Measurements from ENCODE around the gene FLT3. TPM values are rescaled to one million over a fixed set of nuclear protein-coding genes. Genes with fewer than 3 reads are reported as not detected.

The FLT3 gene
- total RNA-seq, 1 donor from 2014 or later: 0.91 TPM

DNA sequence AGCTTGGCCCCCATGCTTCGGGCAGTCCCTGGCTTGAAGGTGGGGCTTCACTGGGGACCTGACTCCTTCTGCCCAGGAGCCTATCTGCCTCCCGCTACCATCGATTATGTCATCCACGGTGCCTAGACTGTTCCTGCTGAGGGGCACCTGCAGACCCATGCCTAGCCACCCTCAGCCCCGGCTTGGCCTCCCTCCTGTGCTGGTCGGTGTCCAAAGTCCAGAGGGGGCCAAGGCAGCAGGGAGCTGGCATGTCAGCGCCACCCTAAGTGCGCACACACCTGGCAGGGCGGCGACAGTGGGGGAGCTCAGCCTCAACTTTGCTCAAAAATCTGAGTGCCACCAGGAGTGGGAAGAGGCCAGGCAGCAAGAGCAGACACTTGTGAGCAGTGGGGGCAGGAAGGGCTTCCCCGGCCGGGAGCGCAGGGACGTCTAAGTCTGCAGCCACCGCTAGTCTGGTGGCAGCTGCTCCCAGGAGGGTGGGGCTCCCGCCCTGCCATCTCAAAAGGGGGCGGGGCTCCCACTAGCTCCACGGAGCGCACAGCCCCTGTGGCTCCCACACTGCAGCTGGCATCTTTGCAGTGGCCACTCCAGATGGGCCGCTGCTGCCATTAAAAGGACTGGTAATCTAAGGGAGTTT is 98.4 kb downstream of the FLT3 start:
- DNase-seq (ENCODE audit: low spot score): no peak

DNA sequence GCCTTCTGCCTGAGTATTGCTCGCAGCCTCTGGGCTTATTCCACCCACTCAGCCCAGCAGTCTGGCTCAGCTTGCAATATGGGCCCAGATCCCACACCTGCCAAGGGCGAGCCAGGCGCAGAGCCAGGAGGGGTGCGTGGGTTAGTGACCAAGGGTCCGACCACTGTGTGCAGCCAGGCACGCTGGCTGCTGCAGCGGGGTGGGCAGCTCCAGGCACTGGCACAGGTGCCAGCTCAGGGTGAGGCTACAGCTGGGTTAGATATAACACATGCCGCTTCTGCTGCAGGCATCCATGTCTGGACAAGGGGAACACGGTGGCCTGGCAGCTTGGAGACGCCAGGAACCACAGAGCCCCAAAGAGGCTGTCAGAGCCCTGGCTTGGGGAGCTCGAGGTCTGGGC is 99.3 kb downstream of the FLT3 start:
- DNase-seq (ENCODE audit: low spot score): no peak

DNA sequence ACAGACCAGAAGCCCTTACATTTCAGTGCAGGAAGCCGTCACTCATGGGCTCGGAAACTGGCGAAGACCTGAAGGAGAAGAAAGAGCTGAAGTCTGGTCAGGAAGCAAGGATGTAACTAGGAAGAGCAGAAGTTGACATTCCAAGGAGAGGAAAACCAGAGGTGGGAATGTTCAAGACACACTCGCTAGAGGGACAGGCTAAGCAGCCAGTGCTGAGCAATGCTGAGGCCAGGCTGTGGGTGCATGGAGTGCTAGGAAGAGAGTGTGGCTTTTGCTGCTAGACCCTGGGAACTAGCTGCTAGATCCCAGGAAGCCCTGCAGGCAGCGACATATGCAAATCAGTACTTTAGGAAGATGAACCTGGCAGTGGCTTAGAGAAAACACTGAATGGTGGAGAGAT is 99.8 kb downstream of the FLT3 start:
- no peak for DNase-seq (ENCODE audit: low spot score)

DNA sequence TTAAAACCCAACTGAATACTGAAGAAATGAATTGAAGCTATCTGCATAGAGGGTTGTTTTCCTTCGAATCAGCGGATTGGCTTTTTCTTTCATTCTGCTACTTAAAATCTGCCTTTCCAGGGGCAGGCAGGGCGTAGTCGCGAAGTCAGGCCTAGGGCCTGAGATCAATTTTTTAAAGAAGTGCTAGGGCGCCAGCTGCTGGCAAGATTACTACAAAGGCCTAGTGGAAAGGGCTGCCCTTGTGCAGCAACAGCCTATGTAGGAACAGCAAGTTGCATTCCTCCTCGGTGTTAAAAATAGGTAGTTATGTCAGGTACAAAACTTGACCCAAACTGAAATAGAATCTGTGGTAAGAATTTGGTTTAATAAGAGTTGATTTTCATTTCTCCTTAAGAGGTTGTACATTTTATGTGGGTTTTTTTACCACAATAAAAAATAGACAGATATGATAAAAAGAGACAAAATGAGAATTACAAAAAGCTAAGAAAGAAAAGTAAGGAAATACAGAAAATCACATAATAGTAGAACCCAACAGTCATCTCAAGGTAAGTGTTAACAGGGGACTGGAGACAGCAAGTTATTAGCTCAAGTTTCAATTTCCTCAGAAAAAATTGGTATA is 102.4 kb downstream of the FLT3 start:
- DNase-seq (ENCODE audit: low spot score): no peak

DNA sequence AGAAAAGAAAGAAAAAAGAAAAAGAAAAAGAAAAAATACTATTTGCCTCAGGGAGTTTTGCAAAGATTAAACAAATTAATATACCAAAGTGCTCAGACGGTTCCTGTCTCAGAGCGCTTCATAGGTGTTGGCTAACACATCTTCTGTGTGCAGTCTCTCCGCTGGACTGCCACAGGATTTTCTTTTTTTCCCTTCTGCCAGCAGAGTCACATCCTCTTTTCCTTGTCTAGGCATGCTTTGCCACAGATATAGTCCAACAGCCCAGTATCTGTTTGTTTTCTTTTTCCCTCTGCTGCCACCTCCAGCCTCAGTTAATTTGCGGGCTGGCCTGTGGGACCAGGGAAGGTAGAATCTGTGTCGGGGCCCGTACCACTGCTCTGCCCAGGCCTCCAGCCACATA is 108.5 kb downstream of the FLT3 start:
- no peak for DNase-seq (ENCODE audit: low spot score)

DNA sequence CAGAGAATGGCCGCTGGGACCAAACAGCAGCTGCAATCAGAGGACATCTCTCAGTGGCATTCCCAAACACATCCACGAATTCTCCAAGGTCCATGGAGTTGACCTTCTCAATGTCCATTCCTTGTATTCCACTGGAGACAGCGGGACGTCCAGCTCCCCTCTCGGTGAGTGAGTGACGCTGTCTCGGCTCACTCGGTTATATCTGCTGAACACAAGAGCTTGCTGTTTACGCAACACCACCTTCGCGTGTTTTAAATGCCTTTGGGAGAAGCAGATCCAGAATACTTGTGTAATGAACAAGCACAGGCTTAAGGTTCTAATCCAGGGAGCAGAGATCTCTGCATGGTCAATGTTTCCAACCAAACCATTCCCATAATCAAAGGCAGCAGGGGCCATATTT is 111.9 kb downstream of the FLT3 start, which contains the start of gene URAD:
URAD (minus strand) TSS at position 174 of the 400 bp plus-strand sequence; CDS start at position 118, 56 bp downstream.
- DNase-seq (ENCODE audit: low spot score): no peak

DNA sequence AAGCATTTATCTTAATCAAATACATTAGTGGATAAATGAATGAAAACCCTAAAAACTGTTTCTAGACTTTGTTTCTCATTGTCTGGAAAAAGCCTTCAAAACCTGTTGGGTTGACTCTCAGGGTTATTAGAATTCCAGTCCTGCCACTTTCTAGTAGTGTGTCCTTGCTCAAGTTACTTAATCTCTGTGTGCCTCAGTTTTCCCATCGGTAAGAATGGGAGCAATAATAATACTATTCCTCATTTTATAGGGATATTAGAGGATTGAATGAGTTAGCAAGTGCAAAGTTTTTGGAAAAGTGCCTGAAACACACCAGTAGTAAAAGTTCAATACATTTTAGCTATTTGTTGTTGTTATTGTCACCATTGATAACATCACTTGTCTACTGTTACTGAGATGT is 114.8 kb downstream of the FLT3 start:
- DNase-seq (ENCODE audit: low spot score): no peak

DNA sequence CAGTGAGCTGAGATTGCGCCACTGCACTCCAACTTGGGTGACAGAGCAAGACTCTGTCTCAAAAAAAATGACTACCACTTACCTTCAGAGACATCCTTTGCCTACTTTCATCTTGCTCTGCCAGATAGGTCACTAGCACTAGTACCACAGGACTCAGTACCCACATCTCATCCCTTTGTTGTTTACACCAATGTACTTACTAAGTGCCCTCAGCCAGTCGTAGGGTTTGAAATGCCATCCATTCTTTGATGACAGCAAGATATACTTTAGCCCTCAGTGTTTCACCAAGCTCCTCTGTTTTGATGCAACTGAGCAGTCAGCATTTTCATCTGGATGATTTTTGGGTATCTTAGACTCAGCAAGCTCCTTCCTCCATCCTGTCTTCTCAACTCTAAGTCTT is 118.0 kb downstream of the FLT3 start:
- DNase-seq (ENCODE audit: low spot score): no peak

DNA sequence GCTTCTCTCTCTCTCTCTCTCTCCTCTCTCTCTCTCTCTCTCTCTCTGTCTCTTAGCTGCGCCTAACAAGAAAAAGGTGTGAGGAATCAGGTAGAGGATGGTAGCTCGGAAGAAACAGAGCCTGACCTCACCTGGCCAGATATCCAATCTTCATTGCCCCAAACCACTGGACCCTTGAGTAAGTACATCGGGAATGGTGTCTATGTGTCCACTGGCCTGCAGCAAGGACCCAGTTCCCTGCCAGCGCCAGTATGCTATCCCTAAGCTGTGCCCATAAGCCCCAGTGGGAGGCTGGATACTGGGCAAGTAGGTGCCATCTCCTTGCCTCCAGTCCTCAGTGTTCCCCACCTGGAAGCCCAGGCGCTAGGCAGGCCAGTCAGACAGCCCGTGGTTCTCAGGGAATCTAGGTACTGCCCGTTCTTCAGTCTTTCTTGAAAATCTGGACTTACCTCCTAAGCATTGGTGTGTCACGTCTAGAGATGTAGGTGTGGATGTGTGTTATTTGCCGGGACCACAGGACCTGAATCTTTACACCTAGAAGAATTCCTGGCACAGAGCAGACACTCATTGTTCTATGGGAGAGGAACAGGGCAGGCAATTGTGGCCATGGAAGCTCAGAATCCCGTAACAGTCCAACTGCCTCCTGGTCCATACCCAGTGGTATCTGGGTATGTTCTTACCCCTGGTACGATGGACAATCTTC is 119.2 kb downstream of the FLT3 start:
- no peak for DNase-seq (ENCODE audit: low spot score)

DNA sequence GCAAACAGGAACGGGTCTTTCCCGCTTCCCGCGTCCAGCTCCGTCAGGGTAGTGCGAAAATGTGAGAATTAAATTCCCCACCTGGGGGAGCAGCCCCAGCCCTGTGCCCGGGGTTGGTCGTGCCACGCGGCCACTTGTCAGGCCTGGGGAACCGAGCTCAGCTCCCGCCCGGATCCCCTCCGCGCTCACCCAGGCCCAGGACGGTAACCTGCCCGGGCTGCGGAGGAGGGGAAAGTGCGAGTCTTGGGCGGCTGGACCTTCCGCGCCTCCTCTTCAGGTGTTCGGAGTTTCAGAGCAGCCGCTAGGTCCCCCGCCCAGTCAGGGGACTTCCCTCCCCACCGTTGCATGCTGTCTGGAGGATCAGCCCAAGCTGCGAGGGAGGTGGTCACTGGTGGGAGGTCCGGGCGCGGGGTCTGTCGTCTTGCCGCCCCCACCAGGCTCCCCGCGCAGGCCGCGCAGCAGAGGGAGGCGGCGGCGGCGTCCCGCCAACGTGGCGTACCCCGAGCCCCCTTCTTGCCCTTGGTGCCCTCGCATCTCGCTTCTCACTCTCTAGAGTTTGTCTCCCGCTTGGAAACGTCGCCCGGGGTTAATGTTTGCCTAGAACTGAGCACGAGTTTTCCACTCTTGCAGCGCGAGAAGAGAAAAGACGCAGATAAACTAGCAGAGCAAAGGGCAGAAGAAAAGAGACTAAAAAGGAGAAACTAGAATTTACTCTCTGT is 119.9 kb downstream of the FLT3 start:
- no peak for DNase-seq (ENCODE audit: low spot score)

DNA sequence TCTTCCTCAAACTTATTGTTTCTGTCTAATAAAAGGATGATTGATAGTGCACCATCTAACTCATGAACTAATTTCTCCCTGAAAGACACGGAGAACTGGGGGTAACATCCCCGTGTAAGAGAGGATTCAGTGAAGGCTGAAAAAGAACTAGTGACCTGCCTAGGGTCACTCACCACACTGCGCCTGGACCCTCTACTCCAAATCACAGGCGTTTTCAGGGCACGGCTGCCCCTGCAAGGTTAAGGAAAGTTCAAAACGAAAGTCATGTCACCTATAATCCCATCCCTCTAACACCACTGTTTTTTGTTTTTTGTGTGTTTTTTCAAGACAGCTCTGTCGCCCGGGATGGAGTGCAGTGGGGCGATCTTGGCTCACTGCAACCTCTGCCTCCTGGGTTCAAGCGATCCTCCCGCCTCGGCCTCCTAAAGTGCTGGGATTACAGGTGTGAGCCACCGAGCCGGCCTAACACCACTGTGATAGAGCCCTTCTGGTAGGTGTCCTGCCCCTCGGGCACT is 120.6 kb downstream of the FLT3 start:
- DNase-seq (ENCODE audit: low spot score): no peak

DNA sequence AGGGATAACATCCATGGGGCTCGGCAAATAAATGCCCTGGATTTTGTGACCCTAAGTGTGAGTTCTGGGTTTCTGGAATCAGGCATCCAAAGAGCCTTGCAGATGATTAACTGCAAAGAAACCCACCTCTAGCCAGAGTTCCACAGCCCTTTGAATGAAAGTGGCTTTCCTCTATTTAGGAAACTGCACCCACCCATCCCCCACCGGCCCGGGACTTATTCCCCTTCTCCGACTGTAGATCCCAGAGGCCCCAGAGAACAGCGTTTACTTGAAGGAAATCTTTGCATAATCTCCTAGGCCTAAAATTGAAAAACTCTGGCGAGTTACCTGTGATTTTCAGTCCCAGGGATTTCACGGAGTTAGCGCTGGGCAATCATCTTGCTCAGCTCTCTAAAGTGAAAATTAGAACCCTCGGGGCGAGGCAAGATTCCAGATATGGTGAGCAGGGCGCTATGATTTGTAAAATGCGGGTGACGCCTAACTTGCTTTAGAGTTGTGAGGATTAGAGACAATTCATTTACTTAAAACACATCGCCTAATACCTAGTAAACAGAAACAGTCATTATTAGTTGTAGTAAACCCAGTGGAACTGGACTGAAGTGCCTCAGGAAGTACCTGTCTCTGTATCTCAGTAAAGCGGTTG is 121.3 kb downstream of the FLT3 start:
- no peak for DNase-seq (ENCODE audit: low spot score)

DNA sequence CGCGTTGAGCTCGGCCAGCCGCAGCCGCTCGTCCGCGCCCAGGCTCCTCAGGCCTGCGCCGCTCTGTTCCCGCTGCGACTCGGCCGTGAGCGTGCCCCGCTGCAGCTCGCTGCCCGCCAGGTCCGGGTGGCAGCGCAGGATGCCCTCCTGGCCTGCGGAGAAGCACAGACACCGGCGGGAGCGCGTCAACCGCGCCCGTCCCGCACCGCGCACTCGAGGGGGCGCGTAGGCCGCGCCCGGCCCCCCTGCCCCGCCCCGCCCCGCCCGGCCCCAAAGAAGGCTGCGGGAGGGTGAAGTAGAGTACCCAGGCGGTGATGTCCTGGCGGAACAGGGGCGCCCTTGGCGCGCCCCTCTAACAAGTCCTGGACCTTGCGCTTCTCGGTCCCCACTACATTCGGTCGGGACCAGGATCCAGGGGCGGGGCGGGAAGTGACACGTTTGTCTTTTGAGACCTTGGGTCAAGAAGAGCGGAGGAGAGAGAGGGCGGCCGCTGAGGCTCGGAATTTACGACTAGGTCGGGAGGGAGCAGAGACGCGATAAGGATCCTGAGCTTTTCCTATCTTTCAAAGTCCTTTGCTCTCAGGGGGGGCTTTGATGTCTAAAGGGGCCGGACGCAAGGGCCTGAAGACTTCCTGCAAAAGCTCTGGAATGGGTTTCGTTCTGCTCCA is 121.9 kb downstream of the FLT3 start:
- no peak for DNase-seq (ENCODE audit: low spot score)

DNA sequence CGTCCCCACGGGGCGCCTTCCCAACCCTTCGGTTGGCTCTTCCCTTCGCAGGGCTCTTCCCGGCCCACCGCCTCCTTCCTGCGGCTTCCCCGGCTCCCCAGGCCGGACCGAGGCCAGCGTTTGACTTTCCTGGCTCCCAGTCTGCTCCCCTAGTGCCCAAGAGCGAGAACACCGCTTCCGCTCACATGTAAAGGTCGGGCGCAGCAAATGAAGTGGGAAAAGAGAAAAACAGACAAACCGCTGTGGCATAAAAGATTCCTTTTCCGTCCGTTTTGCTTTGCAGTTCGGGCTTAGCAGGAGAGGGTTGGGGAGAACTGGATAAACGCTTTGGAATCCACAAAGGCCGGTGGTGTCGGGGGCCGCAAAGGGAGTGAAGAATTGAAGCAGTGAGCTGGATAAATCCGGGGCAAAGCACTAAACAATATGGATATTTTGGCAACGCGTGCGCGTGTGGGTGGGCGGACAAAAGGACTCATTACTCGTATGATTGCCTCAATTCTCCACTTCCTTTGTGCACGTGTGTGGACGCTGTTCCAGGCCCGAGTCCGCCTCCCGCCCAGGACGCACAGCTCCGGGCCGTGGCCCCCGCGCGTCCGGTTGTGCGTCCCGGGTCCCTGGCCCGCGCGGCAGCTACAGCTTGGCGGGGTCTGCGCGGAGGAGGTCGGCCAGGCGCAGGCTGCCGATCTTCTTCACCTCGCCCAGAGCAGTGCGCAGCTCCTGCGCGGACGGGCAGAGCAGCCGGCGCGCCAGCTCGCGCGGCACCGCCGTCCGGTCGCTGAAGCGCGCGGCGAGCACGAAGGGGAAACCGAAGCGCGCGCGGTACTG is 122.7 kb downstream of the FLT3 start:
- no peak for DNase-seq (ENCODE audit: low spot score)

DNA sequence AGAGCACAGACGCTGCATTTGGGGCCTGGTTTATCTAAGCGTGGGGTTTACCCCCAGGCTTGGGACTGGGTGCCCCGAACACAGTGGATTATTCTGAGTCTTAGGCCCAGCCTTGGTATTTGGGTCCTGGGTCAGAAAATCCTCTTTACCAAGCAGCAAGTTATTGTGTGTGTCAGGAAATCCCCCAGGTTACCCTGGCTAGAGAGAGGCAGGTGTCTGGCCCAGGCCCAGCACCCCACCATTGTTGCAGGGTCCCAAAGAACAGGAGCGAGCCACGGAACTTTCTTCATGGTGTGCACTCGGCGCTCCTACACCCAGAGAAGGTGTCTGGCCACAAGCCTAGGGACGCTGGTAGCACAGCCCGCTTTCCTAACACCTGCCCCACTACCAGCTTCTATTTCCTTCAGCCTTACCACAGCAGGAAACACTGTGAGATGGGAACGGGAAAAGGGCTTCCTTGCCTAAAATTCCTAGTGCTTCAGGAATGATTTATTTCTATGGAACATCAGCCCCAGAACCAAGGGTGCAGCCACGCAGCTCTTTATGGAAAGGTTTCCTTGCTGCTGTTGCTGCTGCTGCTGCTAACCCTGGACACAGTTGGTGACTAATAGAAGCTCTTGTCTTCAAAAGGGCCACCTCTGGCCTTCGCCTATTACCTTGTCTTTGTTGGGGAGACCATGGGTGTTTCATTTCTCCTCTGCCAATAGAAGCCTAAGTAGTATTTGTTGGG is 123.8 kb downstream of the FLT3 start:
- DNase-seq (ENCODE audit: low spot score): no peak

DNA sequence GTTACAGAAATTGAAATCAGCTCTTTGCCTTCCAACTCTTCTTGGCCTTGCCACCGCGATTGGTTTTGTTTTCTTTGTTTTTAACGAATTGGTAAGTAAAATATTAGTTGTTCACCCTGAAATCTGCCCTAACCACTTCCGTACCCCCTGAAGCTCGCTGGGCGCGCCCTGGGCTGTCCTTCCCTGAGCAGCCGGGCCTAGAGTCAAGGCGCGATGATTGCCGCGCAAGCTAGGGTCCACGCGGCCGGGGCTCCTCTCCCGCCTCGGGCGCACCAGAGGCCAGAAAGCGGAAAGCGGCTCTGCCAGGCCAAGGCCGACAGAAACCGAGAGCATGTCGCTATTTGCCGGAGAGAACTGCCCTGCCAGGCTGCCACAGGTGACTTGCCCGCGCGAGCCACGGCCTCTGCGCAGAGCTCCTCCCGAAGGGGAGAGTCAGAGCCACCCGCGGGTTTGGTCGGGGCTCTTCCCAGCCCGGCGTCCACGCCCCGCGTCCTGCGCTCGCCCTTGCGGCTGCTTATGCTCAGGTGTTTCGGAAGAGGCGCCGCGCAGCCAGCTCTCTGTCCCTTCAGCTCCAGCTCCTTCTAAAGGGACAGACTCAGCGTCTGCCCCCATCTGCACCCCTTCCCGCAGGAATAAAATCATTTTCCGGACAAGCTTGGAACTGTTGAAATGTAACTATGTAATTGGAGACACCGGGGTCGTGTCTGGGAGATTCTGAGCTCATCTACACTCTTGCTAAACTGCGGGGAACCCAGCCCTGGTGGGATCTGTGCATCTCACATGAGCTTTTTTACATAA is 124.6 kb downstream of the FLT3 start:
- no peak for DNase-seq (ENCODE audit: low spot score)

DNA sequence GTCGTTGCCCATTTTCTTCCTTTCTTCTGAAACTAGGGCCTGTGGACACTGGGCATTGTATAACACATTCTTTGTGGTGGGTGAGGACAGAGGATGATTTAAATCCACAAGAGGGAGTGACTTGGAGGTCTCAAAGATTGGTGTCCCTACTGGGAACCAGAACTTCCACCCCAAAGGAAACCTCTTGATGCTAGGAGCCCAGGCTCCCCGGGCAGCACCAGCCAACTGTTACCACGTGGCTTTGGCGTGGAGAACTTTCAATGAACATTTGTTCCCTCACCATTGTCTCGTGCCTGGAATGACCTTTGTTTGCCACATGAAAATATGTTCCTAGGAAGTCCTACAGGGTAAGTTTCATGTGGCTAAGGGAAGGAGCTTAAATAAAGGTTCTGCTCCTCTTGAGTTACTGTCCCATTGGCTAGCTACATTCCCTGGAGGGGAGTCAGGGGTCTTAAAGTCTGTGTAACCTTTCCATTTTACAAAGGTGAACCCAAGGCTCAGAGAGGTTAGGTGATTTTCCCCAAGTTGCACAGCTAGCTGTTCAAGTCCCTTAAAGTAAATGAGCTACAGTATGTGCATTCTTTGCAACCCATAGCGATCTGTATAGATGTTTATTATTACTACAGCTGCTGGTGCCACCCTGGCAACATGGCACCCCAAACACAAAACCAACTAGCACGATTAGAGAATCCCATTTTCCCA is 126.3 kb downstream of the FLT3 start:
- DNase-seq (ENCODE audit: low spot score): no peak

DNA sequence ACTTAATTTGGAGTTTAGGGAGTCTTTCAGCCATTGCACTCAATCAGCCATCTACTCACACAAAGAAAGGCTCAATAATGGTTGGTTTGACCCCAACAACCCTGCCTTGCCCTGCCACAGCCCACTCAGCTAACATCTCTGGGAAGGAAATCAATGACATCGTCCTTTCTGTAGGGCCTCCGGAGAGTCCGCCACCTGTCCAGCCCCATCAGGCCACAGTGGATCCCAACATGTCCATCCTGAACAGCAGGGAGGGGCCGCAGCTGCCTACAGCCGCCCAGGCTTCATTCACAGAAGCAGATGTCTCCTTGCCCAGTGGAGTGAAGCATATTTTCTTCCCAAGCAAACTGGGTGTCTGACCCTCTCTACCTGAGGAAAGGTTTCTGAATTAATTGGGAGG is 127.1 kb downstream of the FLT3 start:
- no peak for DNase-seq (ENCODE audit: low spot score)

Measured in ureter (tissue), 1 donor.